DMS153 (cell line): Measurements from ENCODE around the gene ARL8A.
"Not testable (repeated sequence)": the region's sequence is repeated elsewhere in the genome, so short reads cannot be mapped to it uniquely, and the experiment has no call there.

ENCODE experiments used
- DNase-seq: peaks from one replicate; lab custom pipeline; 2025; lab: John Stamatoyannopoulos, UW

The ARL8A gene

GRCh38 chr1:202144402-202145067, at the start of gene ARL8A:
Gene ARL8A, minus strand, starts transcription at chr1:202144737. Its CDS starts 165 bp downstream, at chr1:202144572.
- peak; percentile 17 for DNase-seq

GRCh38 chr1:202194328-202194648, 49.8 kb upstream of the ARL8A start:
- no peak for DNase-seq

GRCh38 chr1:202193614-202194327, 49.2 kb upstream of the ARL8A start, which contains the start of gene LGR6:
Gene LGR6, plus strand, starts transcription at chr1:202193799. Its CDS starts 191 bp downstream, at chr1:202193990.
- DNase-seq, result no peak

GRCh38 chr1:202192770-202193613, 48.5 kb upstream of the ARL8A start:
- DNase-seq, result no peak

GRCh38 chr1:202191391-202191790, 46.9 kb upstream of the ARL8A start:
- not testable (repeated sequence) for DNase-seq

GRCh38 chr1:202189918-202190715, 45.6 kb upstream of the ARL8A start:
- no peak for DNase-seq

GRCh38 chr1:202189001-202189790, 44.7 kb upstream of the ARL8A start:
- DNase-seq, result no peak

GRCh38 chr1:202187697-202188407, 43.3 kb upstream of the ARL8A start:
- no peak for DNase-seq

- no peak for DNase-seq
These were observed 42.6 kb upstream of the ARL8A start for GRCh38 chr1:202187041-202187671.

- no peak for DNase-seq
These were observed 41.8 kb upstream of the ARL8A start for GRCh38 chr1:202186327-202186726.

GRCh38 chr1:202184750-202185460, 40.4 kb upstream of the ARL8A start:
- peak; percentile 71 for DNase-seq

GRCh38 chr1:202182040-202182877, 37.7 kb upstream of the ARL8A start:
- no peak for DNase-seq

- no peak for DNase-seq
These were observed 37.0 kb upstream of the ARL8A start for GRCh38 chr1:202181586-202181985.

- DNase-seq, result not testable (repeated sequence)
These were observed 36.2 kb upstream of the ARL8A start for GRCh38 chr1:202180751-202181139.

GRCh38 chr1:202179828-202180750, 35.6 kb upstream of the ARL8A start:
- DNase-seq, result no peak

GRCh38 chr1:202176949-202177927, 32.7 kb upstream of the ARL8A start:
- DNase-seq, result no peak
